Osteocyte (in vitro differentiated cells): ENCODE measurements around the gene PHETA2. TPM values are rescaled to one million over a fixed set of nuclear protein-coding genes. Genes with fewer than 3 reads are reported as not detected.
A peak's percentile ranks its signal among the peaks of the same experiment; 100 is the strongest.
"Not testable (repeated sequence)": the region's sequence is repeated elsewhere in the genome, so short reads cannot be mapped to it uniquely, and the experiment has no call there.

Experiments
- DNase-seq: peaks from one replicate; pipeline ENCODE4 v3.0.0; 2021; ENCODE audit warnings: mixed read lengths; ENCODE audit not compliant: unreplicated experiment; ENCODE audit errors: extremely low spot score
- H3K27ac Mint-ChIP-seq: one replicate; pipeline ENCODE4 v1.8.0; 2021; ENCODE audit warnings: mild to moderate bottlenecking, mixed read lengths; ENCODE audit not compliant: unreplicated experiment
- H3K27me3 Mint-ChIP-seq: one replicate; pipeline ENCODE4 v1.8.0; 2021; ENCODE audit warnings: mixed read lengths; ENCODE audit not compliant: unreplicated experiment
- H3K36me3 Mint-ChIP-seq: one replicate; pipeline ENCODE4 v1.8.0; 2021; ENCODE audit warnings: mixed read lengths; ENCODE audit not compliant: unreplicated experiment
- H3K4me1 Mint-ChIP-seq: one replicate; pipeline ENCODE4 v1.8.0; 2021; ENCODE audit warnings: mixed read lengths; ENCODE audit not compliant: unreplicated experiment
- H3K4me3 Mint-ChIP-seq: one replicate; pipeline ENCODE4 v1.8.0; 2021; ENCODE audit warnings: mild to moderate bottlenecking, moderate library complexity, mixed read lengths; ENCODE audit not compliant: unreplicated experiment
- H3K9me3 Mint-ChIP-seq: one replicate; pipeline ENCODE4 v1.8.0; 2021; ENCODE audit warnings: mixed read lengths; ENCODE audit not compliant: unreplicated experiment
- CTCF ChIP-seq: fragments of 200-600 bp; sonication (generic); IDR thresholded peaks from 2 replicates; pipeline ENCODE4 v1.5.0; 2021; ENCODE audit warnings: antibody characterized with exemption, mild to moderate bottlenecking, moderate library complexity
- total RNA-seq: library from RNA; stranded (reverse); gene quantifications from 2 replicates; pipeline ENCODE4 v1.2.1, GENCODE V29; 2021

The PHETA2 gene
- total RNA-seq, 1 donor from 2014 or later, result not detected

GRCh38 chr22:42069801-42070516, 4.1 kb upstream of the PHETA2 start:
- Mint-ChIP-seq H3K27ac (peak overlapping the region; percentile 95), H3K4me1 (peaks cover 19% of the 10 kb centered on the region), H3K4me3 (peak overlapping the region; percentile 83), H3K36me3 (peaks cover 5% of the 10 kb centered on the region), H3K27me3 (no peaks in the 10 kb centered on the region), H3K9me3 (no peaks in the 10 kb centered on the region)
- no peak for TF ChIP-seq CTCF
- no peak for DNase-seq

- Mint-ChIP-seq H3K27ac (peak within 1 kb of the TSS; percentile 95), H3K36me3 (peaks cover 3% of the 10 kb centered on the region), H3K27me3 (no peaks in the 10 kb centered on the region), H3K4me1 (peaks cover 19% of the 10 kb centered on the region), H3K4me3 (peak within 1 kb of the TSS; percentile 83), H3K9me3 (no peaks in the 10 kb centered on the region)
- peak; percentile 97 for DNase-seq
- TF ChIP-seq CTCF, result no peak
Measured at GRCh38 chr22:42070517-42071422, 3.3 kb upstream of the PHETA2 start, which contains the start of gene NAGA. TSS of gene NAGA (minus strand) at chr22:42070812. CDS start at chr22:42070297, 515 bp downstream.

GRCh38 chr22:42071508-42071907, 2.5 kb upstream of the PHETA2 start:
- not testable (repeated sequence) for DNase-seq, H3K9me3 Mint-ChIP-seq, H3K36me3 Mint-ChIP-seq, H3K27me3 Mint-ChIP-seq
- Mint-ChIP-seq H3K27ac (peak overlapping the region; percentile 95), H3K4me3 (peak overlapping the region; percentile 83), H3K4me1 (peaks cover 19% of the 10 kb centered on the region)

GRCh38 chr22:42072606-42073330, 1.3 kb upstream of the PHETA2 start:
- Mint-ChIP-seq H3K27me3 (no peaks in the 10 kb centered on the region), H3K9me3 (no peaks in the 10 kb centered on the region), H3K4me1 (peaks cover 19% of the 10 kb centered on the region), H3K36me3 (no peaks in the 10 kb centered on the region), H3K4me3 (no peak overlapping the region), H3K27ac (no peak overlapping the region)
- DNase-seq, result no peak
- TF ChIP-seq CTCF, result no peak

GRCh38 chr22:42073621-42074041, 417 bp upstream of the PHETA2 start:
- H3K27ac Mint-ChIP-seq, result no peak overlapping the region
- no peak for TF ChIP-seq CTCF
- H3K9me3 Mint-ChIP-seq, result no peaks in the 10 kb centered on the region
- H3K4me1 Mint-ChIP-seq, result peaks cover 19% of the 10 kb centered on the region
- no peak overlapping the region for H3K4me3 Mint-ChIP-seq
- H3K27me3 Mint-ChIP-seq, result no peaks in the 10 kb centered on the region
- no peaks in the 10 kb centered on the region for H3K36me3 Mint-ChIP-seq
- DNase-seq, result no peak
